Measurements from ENCODE around the gene SLC35E2B.

- TF ChIP-seq CTCF (conservative IDR thresholded peaks at IDR 0.05; ENCODE audit: low read length) (no peak), EZH2phosphoT487 (IDR thresholded peaks at IDR 0.05; ENCODE audit: borderline replicate concordance) (no peak)
These were observed 76.4 kb downstream of the SLC35E2B start for GRCh38 chr1:1616045-1616790.
